HG03558 (cell line): Measurements from ENCODE around the gene MSGN1.
A peak's percentile ranks its signal among the peaks of the same experiment; 100 is the strongest.
"Not testable (repeated sequence)": the region's sequence is repeated elsewhere in the genome, so short reads cannot be mapped to it uniquely, and the experiment has no call there.

ENCODE experiments used
- ATAC-seq: cut with Tn5 transposase; IDR thresholded peaks from one replicate; pipeline ENCODE4 v1.9.1; 2021; ENCODE audit warnings: moderate number of reproducible peaks; ENCODE audit not compliant: unreplicated experiment; ENCODE audit errors: extremely low read depth

The MSGN1 gene

GRCh38 chr2:17804358-17804757 lies 11.9 kb upstream of the MSGN1 start:
- peak; percentile 51 for ATAC-seq

GRCh38 chr2:17805166-17805565 lies 11.1 kb upstream of the MSGN1 start:
- no peak for ATAC-seq

- no peak for ATAC-seq
These were observed 10.4 kb upstream of the MSGN1 start for GRCh38 chr2:17805717-17806363.

GRCh38 chr2:17813010-17813741 lies 3.1 kb upstream of the MSGN1 start:
- ATAC-seq: peak; percentile 27

- ATAC-seq: peak; percentile 82
These were observed 2.4 kb upstream of the MSGN1 start for GRCh38 chr2:17813742-17814473.

- no peak for ATAC-seq
These were observed 1.7 kb upstream of the MSGN1 start for GRCh38 chr2:17814601-17815000.

- ATAC-seq: peak; percentile 16
These were observed 634 bp upstream of the MSGN1 start for GRCh38 chr2:17815468-17816184.

GRCh38 chr2:17818235-17818815 lies 2.1 kb downstream of the MSGN1 start:
- ATAC-seq: no peak

- no peak for ATAC-seq
These were observed 4.8 kb downstream of the MSGN1 start for GRCh38 chr2:17821080-17821479.

GRCh38 chr2:17821535-17822444 lies 5.5 kb downstream of the MSGN1 start:
- no peak for ATAC-seq

- no peak for ATAC-seq
These were observed 6.3 kb downstream of the MSGN1 start for GRCh38 chr2:17822445-17823117.

- not testable (repeated sequence) for ATAC-seq
These were observed 7.4 kb downstream of the MSGN1 start for GRCh38 chr2:17823646-17824045.

GRCh38 chr2:17827316-17827715 lies 11.1 kb downstream of the MSGN1 start:
- ATAC-seq: no peak

GRCh38 chr2:17827785-17828184 lies 11.5 kb downstream of the MSGN1 start:
- no peak for ATAC-seq

GRCh38 chr2:17830053-17831034 lies 14.1 kb downstream of the MSGN1 start:
- peak; percentile 78 for ATAC-seq

- ATAC-seq: no peak
These were observed 19.3 kb downstream of the MSGN1 start for GRCh38 chr2:17835516-17835915.

GRCh38 chr2:17839959-17840358 lies 23.7 kb downstream of the MSGN1 start:
- no peak for ATAC-seq

- no peak for ATAC-seq
These were observed 27.2 kb downstream of the MSGN1 start for GRCh38 chr2:17843457-17843856.
